ENCODE data around the gene CAPS.
A peak's percentile ranks its signal among the peaks of the same experiment; 100 is the strongest.
"Not testable (repeated sequence)": the region's sequence is repeated elsewhere in the genome, so short reads cannot be mapped to it uniquely, and the experiment has no call there.

CAPS gene

GRCh38 chr19:5958074-5958850 is 44.2 kb downstream of the CAPS start:
- DNase-seq = no peak

- no peak for DNase-seq
Observed at GRCh38 chr19:5958851-5959122, 44.7 kb downstream of the CAPS start.

GRCh38 chr19:5959260-5960004 is 45.4 kb downstream of the CAPS start:
- DNase-seq = no peak

DNA sequence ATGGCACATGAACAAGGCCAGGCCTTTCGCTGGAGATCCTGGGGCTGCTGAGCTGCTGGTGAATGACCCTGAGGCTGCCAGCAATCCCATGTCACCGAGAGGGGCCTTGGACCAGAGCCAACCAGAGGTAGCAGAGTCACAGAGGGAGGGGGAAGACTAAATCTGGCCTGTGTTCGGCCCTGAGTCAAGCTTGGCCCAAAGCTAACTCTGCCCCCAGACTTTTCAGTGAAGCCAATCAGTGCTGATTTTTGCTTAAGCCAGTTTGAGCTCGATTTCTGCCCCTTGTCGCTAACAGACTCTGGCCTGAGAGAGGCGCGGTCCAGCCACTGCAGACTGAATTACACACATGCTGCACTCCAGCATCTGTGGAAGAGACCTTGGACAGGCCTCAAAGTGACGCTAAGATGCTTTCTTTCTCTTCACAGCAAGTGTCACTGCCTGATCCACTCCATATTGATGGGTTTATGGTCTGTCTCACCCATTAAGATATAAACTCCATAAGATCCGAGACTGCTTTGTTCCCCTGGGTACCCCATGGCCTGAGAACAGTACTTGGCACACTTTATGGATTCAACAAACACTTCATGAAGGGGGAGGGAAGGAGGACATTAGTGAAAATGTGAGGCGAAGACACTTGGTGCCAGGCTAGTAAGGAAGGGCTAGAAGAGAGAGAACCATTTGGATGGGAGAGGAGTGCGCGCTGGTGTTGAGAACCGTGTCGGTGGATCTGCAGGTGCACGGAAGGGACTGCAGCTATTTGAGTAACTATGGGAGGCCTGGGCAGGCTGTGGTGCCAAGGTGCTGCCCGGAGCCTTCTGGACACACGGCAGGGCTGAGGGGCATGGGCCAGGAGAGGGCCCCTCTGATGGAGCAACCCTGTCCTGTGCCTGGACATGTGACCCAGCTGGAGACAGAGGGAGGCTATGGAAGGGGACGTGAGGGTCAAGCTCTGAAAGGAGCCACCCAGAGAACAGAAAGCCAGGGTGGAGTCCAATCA is 46.2 kb downstream of the CAPS start:
- DNase-seq = no peak

GRCh38 chr19:5961641-5961968 is 47.6 kb downstream of the CAPS start:
- not testable (repeated sequence) for DNase-seq

GRCh38 chr19:5961969-5962945 is 48.2 kb downstream of the CAPS start:
- DNase-seq = peak; percentile 87 to 89

DNA sequence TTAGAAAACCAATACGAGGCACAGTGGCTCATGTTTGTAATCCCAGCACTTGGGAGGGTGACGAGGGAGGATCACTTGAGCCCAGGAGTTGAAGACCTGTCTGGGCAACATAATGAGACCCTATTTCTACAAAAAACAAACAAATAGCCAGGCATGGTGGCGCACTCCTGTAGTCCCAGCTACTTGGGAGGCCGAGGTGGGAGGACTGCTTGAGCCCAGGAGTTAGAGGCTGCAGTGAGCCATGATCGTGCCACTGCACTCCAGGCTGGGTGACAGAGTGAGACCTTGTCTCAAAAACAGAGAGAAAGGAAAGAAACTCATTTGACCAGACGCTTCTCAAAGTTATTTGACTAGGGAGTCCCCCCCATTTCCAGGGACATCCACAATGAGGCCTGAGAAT is 49.2 kb downstream of the CAPS start:
- not testable (repeated sequence) for DNase-seq

DNA sequence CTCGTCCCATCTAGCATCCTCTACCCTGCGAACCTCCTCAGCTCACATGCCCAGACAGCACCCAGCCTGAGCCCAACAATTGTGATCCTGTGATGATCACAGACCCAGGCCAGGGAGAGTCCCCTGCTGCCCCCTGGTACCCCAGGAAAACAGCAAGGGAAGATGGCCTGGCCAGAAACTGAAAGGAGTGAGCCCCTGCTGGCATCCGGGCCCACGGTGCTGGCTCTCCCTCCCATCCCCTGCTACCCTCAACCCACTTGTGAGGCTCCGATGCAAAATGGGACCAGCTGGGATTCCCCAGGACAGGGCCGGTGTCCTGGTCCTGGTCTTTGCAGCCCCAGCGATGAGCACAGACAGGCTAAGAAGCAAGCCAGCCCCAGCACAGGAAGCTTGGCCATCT is 49.8 kb downstream of the CAPS start:
- no peak for DNase-seq

DNA sequence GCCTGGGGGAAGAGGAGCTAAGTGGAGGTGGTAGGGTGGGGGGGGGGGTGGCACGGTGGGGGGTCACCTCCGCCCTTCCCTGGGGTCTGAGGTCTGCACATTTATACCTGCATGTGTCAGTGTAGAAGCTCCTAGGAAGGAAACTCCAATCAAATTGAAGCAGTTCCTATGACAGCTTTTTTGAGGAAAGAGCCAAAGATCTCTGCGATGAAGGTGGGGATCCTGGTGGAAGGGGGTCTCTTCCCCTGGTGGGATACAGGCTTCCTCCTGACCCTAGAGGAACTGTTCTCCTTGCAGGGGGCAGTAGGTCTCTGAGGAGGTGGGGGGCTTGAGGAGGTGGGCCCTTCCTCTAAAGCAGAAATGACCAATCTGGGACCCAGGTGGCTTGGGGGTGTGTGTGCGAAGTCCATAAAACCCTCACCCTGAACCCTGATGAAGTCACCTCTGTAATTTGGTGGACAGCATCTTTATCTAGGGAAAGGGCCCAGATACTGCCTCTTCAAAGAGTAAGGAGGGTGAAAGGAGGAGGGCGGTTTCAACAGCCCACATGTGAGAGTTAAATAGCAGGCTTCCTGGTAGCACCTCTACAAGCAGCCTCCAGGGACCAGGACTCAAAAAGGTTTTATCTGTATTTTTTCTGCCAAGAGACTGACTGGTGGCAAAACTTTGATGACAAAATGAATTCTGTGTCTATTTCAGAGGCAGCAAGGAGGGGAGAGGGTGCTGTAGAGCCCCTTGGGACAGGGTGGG is 50.9 kb downstream of the CAPS start:
- DNase-seq = no peak
